OCI-LY3 (cell line): ENCODE results near the gene LPP.

Experiments
- EZH2phosphoT487 ChIP-seq: fragments of 200-600 bp; shearing (Covaris generic); IDR thresholded peaks from 2 replicates; pipeline ENCODE4 v1.6.1; 2018; ENCODE audit warnings: antibody characterized with exemption, mixed run types, low read depth
- TF ChIP-seq, protein P1 (sequence below): fragments of 200-600, 300-600 bp; sonication (generic); IDR thresholded peaks from 2 replicates; pipeline ENCODE4 v1.5.1; 2014; ENCODE audit warnings: antibody characterized with exemption, low read length, low read depth

DNA sequence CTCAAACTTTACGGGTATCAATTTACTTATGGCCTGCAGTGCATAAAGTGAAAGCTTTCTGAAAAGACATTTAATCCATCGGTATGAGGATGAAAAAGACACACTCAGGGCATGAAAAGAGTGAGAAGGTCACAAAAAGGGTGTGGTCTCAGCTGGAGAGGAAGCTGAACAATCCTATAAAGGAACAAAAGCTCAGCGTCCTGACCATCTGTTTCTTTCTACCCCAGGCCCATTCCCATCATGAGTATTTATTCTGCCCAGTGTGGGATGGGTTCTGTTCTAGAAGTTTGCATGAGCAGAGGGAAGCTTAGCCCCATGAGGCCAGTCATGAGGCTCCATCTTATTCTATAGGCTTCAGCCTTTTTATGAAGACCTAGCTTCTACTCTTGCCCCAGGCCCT lies 144.6 kb downstream of the LPP start:
- TF ChIP-seq, protein P1, sequence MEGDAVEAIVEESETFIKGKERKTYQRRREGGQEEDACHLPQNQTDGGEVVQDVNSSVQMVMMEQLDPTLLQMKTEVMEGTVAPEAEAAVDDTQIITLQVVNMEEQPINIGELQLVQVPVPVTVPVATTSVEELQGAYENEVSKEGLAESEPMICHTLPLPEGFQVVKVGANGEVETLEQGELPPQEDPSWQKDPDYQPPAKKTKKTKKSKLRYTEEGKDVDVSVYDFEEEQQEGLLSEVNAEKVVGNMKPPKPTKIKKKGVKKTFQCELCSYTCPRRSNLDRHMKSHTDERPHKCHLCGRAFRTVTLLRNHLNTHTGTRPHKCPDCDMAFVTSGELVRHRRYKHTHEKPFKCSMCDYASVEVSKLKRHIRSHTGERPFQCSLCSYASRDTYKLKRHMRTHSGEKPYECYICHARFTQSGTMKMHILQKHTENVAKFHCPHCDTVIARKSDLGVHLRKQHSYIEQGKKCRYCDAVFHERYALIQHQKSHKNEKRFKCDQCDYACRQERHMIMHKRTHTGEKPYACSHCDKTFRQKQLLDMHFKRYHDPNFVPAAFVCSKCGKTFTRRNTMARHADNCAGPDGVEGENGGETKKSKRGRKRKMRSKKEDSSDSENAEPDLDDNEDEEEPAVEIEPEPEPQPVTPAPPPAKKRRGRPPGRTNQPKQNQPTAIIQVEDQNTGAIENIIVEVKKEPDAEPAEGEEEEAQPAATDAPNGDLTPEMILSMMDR: no peak
- no peak for TF ChIP-seq EZH2phosphoT487
